GM12873 (cell line): Measurements from ENCODE around the gene DNAJC4.
A peak's percentile ranks its signal among the peaks of the same experiment; 100 is the strongest.

Source experiments
- TF ChIP-seq, protein P1 (sequence below): IDR thresholded peaks from 2 replicates; pipeline ENCODE4 v1.5.1; 2012; ENCODE audit warnings: low read depth, mild to moderate bottlenecking, moderate library complexity, low read length, control low read depth; ENCODE audit not compliant: insufficient read depth; ENCODE audit errors: missing control alignments

The DNAJC4 gene

DNA sequence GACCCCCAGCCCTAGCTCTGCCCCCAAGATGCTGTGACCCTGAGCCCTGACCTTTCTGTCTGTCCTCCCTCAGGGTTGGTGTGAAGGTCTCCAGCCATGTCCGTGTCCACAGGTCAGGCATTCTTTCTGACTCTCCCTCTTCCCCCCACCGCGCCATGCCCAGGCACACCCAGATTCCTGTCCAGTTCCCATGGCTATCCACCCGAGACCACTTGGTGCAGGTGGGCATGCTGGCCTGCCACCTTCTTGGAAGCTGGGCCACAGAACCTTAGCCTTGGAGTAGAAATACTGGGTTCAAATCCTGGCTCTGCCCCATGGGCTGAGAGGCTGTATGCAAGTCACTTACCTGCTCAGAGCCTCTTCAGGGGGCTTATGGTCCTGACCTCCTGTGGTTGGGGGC, 18.7 kb downstream of the DNAJC4 start:
- TF ChIP-seq, protein P1, sequence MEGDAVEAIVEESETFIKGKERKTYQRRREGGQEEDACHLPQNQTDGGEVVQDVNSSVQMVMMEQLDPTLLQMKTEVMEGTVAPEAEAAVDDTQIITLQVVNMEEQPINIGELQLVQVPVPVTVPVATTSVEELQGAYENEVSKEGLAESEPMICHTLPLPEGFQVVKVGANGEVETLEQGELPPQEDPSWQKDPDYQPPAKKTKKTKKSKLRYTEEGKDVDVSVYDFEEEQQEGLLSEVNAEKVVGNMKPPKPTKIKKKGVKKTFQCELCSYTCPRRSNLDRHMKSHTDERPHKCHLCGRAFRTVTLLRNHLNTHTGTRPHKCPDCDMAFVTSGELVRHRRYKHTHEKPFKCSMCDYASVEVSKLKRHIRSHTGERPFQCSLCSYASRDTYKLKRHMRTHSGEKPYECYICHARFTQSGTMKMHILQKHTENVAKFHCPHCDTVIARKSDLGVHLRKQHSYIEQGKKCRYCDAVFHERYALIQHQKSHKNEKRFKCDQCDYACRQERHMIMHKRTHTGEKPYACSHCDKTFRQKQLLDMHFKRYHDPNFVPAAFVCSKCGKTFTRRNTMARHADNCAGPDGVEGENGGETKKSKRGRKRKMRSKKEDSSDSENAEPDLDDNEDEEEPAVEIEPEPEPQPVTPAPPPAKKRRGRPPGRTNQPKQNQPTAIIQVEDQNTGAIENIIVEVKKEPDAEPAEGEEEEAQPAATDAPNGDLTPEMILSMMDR: no peak

DNA sequence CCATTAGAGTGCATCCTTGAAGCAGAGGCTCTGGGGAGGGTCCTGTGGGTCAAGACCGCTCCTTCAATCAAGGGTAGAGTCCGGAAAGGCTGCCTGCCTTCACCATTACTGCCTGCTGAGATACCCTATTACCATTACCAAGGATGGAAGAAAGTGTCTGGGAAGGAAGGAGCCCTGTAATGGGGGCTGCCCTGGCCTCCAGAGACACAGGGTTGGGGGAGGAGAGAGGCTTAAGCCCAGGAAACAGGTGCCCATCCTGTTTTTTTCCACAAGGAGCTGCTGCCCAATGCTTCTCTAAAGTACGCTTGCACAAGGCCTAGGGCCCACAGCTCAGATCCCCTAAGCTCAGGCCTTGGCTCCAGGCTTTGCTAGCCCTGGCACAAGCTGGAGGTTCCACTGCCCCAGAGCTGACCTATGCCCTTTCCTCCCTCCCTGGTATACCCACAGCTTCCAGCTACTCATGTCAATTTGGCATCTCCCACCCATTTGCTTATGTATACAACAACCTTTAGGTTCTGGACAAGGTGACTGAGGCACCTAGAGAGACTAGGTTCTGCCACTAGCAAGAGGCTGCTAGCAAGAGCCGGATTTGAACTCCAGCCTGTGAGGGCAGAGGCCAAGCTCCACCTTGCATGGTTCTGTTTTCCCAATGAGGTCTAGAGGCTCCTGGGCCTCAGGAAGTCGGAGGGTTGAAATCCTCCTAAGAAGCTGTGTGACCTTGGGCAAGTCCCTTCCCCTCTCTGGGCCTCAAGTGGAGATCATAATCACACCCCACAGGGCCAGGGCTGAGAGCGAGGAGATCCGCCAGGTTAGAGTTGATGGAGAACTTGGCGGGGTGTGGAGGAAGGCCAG, 19.4 kb downstream of the DNAJC4 start:
- TF ChIP-seq, protein P1: no peak

- TF ChIP-seq, protein P1: no peak
Observed at GRCh38 chr11:64250415-64251015, 20.2 kb downstream of the DNAJC4 start.

DNA sequence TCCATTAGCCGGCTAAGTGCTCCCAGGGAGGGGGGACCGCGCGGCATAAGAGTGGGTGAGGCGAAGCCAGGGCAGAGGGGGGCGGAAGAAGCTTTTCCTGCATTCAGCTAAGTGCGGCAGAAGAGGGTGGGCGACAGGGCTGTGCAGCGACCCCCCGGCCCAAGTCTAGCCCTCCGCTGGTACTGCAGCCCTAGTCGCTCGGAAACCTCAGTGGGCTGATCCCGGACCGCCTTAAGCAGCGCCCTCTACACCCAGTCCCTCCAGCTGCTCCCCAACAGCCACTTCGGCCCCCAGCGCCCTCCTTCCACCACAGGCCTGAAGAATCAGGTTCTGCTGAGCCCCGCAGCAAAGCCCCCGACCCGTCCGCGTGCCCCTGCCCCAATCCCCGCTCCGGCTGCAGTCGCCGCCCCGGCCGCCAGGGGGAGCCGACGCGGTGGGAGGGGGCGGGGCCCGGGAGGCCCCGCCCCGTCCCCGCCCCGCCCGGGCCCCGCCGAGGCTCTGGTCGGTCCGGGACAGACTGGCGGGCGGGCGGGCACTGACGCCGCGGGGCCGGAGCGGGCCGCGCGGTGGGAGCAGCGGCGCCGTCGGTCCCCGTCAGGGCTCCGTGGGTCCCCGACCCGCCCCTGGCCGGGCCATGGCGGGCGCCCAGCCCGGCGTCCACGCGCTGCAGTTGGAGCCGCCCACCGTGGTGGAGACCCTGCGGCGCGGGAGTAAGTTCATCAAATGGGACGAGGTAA, 20.8 kb downstream of the DNAJC4 start, which contains the start of gene PLCB3:
Gene PLCB3, plus strand, starts transcription at position 515 of the 737 bp plus-strand sequence. Its CDS starts 120 bp downstream, at position 635.
- TF ChIP-seq, protein P1: peak; percentile 59

GRCh38 chr11:64251753-64252002, 21.3 kb downstream of the DNAJC4 start:
- TF ChIP-seq, protein P1: no peak

DNA sequence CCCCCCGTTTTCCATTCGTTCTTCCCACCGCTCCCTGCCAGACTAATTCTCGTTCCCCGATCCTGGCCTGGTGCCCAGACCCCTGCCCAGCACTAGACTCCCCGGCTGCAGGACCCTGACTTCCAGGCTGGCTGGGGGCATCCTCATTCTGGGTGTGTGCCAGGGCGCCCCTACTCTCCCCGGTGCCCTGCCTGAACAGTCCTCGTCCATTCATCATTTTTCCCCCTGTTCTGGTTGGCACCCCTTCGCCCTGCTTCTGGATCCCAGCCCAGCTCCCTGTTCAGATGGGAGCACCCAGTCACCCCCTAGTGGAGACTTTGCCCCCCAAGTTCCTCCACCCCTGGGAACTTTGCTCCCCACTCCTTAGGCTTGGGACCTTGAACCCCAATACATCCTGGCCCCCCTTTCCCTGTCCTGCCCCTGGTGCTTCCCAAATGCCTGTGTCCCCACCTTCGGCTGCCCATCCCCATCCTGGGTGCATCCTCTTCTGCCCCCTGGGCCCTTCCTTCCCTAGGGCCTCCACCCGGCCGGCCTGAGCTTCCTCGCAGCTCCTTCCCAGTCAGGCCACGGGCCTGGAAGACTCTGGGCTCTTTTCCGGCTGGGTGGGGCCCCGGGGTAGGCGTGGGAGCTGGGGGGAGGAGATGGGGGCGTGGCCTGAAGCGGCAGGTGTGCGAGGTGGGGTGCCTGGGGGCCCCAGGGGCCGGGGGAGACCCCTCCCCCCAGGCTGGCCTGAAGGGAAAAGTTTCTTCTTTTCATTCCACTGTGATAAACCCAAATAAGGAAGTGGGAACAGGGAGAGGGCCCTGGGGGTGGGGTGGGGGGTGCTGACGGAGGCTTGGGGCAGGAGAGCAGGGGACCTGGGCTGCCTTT, 21.9 kb downstream of the DNAJC4 start:
- TF ChIP-seq, protein P1: peak; percentile 66
